Stomach (tissue), 9 donors: Measurements from ENCODE around the gene CLN5. TPM values are rescaled to one million over a fixed set of nuclear protein-coding genes. Genes with fewer than 3 reads are reported as not detected.

Experiments used
- DNase-seq, 2 donors: peaks; one replicate each; pipeline versions ENCODE4 v3.0.0 to v3.0.0-alpha.2; 2013 to 2019
- H3K27ac ChIP-seq, 5 donors: fragments of 200-600 bp in 4 of 5; sonication (generic) in 4 of 5; one replicate each; pipeline ENCODE4 v1.5.1; 2013 to 2019; ENCODE audit warnings: mild to moderate bottlenecking in 1 of 5, moderate library complexity in 1 of 5
- H3K27me3 ChIP-seq, 3 donors: fragments of 200-600 bp; sonication (generic); one replicate each; pipeline ENCODE4 v1.5.1; 2017 to 2019; ENCODE audit warnings: mixed run types in 1 of 3
- H3K36me3 ChIP-seq, 4 donors: fragments of 200-600 bp; sonication (generic); 1 replicate in 3 of 4; 2 replicates in 1 of 4; pipeline ENCODE4 v1.5.1; 2016 to 2019
- H3K4me1 ChIP-seq, 4 donors: fragments of 200-600 bp; sonication (generic); one replicate each; pipeline ENCODE4 v1.5.1; 2016 to 2019
- H3K4me3 ChIP-seq, 4 donors: fragments of 200-600 bp; sonication (generic) in 3 of 4; one replicate each; pipeline ENCODE4 v1.5.1; 2016 to 2019; ENCODE audit warnings: mild to moderate bottlenecking in 1 of 4
- H3K9me3 ChIP-seq, 4 donors: fragments of 200-600 bp; sonication (generic); one replicate each; pipeline ENCODE4 v1.5.1; 2016 to 2019
- CTCF ChIP-seq, 7 experiments: fragments of 450-650 bp in 4 of 7; fragments of 200-600 bp in 3 of 7; sonication (generic) in 3 of 7; IDR thresholded peaks; one replicate each; pipeline ENCODE4 v1.5.1; 2016 to 2019; ENCODE audit warnings: antibody characterized with exemption in 7 of 7, control low read depth in 2 of 7, mild to moderate bottlenecking in 1 of 7
- EP300 ChIP-seq: sonication (generic); formaldehyde crosslinking; IDR thresholded peaks from one replicate; pipeline ENCODE4 v1.6.1; 2017; ENCODE audit warnings: antibody characterized with exemption
- POLR2A ChIP-seq, 4 donors: fragments of 450-650 bp; IDR thresholded peaks; one replicate each; pipeline ENCODE4 v1.6.1; 2016; ENCODE audit warnings: antibody characterized with exemption in 4 of 4, control low read depth in 2 of 4, mild to moderate bottlenecking in 1 of 4, moderate library complexity in 1 of 4
- POLR2AphosphoS5 ChIP-seq, 3 donors: sonication (generic); formaldehyde crosslinking; IDR thresholded peaks; one replicate each; pipeline ENCODE4 v1.6.1; 2016; ENCODE audit warnings: antibody characterized with exemption in 3 of 3
- WGBS, 5 donors: extraction: QIAGEN DNeasy Blood & Tissue Kit in 3 of 5; methylation state at CpG; one replicate each; pipeline versions ENCODE4 v1.1.5 to v1.1.7; 2013 to 2018; 5-methylcytosine and 5-hydroxymethylcytosine counted together
- intact Hi-C: fragments of 100-400 bp; cut with DNase I; formaldehyde crosslinking; loops from one replicate; pipeline ENCODE4 v1.15.1; 2023; ENCODE audit warnings: low total_unique reads
- polyA plus RNA-seq, 3 donors: library from polyadenylated mRNA; stranded (reverse); fragments of 200-250 nt; gene quantifications; one replicate each; pipeline ENCODE4 v1.2.3, GENCODE V29; 2013
- total RNA-seq, 5 donors: library from RNA; depleted of rRNA; stranded (reverse); fragments of >200 nt; gene quantifications; one replicate each; pipeline versions ENCODE4 v1.1.0 to v1.2.3, GENCODE V29; 2014 to 2016
- donor health status: healthy with polysubstance abuse.
- donor health status: Bipolar disorder and iron deficiency.
- donor health status: healthy.

The CLN5 gene
- total and polyA plus RNA-seq, 8 donors: under 0.01 to 84.3 (median 17.6) TPM

DNA sequence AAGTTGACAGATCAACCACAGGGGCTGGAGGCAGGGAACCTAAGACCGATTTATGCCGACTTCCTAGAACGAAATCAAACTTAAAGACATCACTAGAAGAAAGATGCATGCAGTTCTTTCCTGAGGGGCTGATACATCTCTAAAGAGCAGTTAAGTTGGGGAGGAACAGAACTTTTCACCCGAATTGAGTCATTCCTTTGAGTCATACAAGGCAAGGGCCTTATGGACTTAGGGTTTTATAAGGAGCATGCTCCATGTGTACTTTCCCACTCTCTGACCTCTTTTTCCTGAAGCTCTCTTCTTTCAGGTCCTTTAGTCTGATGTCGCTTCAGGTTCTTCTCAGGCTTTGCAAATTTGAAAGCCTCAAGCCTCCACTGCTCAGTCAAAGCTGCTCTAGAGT lies 43.0 kb downstream of the CLN5 start:
- Histone ChIP-seq H3K4me3 (no peak overlapping the region), H3K27me3 (no peaks in the 10 kb centered on the region), H3K27ac (no peak overlapping the region), H3K36me3 (no peaks in the 10 kb centered on the region), H3K4me1 (no peaks in the 10 kb centered on the region), H3K9me3 (no peaks in the 10 kb centered on the region)
- WGBS, 5 donors: 94 to 98% (median 97%) methylated on average over 5 of the region's 5 CpGs
- no peak for DNase-seq
- intact Hi-C loops: no loop called here
- no peak for TF ChIP-seq POLR2A (IDR thresholded peaks at IDR 0.05)
- no peak for TF ChIP-seq EP300
- no peak for TF ChIP-seq POLR2AphosphoS5 (IDR thresholded peaks at IDR 0.05)
- TF ChIP-seq CTCF (IDR thresholded peaks at IDR 0.05): no peak

DNA sequence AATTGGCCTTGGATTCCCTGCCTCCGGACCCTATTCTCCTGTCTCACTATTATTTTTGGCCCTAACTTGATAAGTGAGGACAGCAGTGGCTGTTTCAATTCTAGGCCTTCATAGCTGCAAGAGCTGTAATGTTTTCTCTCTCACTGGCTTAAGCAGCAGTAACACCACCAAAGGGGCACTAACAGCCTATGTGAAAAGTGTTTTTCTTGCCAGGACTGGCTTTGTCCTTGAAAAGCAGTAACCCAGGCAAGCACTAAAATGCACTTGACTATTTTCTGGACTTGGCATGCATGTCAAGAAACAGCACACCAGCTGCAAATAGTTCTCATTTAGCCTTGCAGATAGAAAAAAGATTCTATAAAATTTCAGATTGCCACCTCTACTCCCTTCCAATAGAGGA lies 44.4 kb downstream of the CLN5 start:
- Histone ChIP-seq H3K4me1 (no peaks in the 10 kb centered on the region), H3K9me3 (no peaks in the 10 kb centered on the region), H3K27me3 (no peaks in the 10 kb centered on the region), H3K36me3 (no peaks in the 10 kb centered on the region), H3K4me3 (no peak overlapping the region), H3K27ac (no peak overlapping the region)
- intact Hi-C loops: no loop called here
- DNase-seq: no peak
- WGBS, 5 donors: 83 to 100% (median 87%) methylated on average over 1 of the region's 1 CpG
- TF ChIP-seq EP300 (no peak), POLR2A (IDR thresholded peaks at IDR 0.05) (no peak), CTCF (IDR thresholded peaks at IDR 0.05) (no peak), POLR2AphosphoS5 (IDR thresholded peaks at IDR 0.05) (no peak)

DNA sequence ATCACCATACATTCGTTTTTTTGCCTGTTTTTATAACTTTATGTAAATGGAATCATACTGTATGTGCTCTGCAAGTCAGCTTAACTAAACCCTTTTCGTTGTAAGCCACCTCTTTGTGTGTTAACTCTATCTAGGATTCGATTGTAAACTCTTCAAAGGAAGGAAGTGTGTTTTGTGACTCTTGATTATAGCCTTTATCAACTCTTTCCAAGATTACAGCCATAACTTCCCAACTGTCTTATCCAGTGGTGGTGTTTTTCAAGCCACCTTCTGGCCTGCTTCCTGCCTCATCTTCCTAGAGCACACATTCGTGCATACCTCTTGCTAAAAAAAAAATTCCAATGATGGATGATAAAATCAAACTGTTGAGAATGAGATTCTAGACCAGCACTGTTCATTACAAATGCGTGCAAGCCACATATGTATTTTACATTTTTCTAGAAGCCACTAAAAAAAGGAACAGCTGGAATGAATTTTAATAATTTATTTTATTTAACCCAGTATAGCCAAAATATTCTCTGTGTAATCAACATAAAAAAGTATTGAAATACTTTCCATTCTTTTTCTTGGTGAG lies 47.1 kb downstream of the CLN5 start:
- no peaks in the 10 kb centered on the region for H3K27me3 ChIP-seq
- H3K36me3 ChIP-seq: peaks cover 0 to 6% (median 6%) of the 10 kb centered on the region in 4 donors
- H3K27ac ChIP-seq: no peak overlapping the region
- 37 to 47% (median 43%) methylated on average over 5 of the region's 5 CpGs for WGBS, 5 donors
- intact Hi-C loops: no loop called here
- no peak for TF ChIP-seq POLR2AphosphoS5 (IDR thresholded peaks at IDR 0.05)
- TF ChIP-seq POLR2A (IDR thresholded peaks at IDR 0.05): no peak
- no peak for TF ChIP-seq CTCF (IDR thresholded peaks at IDR 0.05)
- no peak for TF ChIP-seq EP300
- H3K4me3 ChIP-seq: no peak overlapping the region
- H3K9me3 ChIP-seq: no peaks in the 10 kb centered on the region
- no peaks in the 10 kb centered on the region for H3K4me1 ChIP-seq
- DNase-seq: no peak

GRCh38 chr13:77040076-77040475 lies 48.2 kb downstream of the CLN5 start:
- intact Hi-C loops: no loop called here
- Histone ChIP-seq H3K27me3 (no peaks in the 10 kb centered on the region), H3K27ac (no peak overlapping the region), H3K4me3 (no peak overlapping the region), H3K4me1 (no peaks in the 10 kb centered on the region), H3K9me3 (no peaks in the 10 kb centered on the region), H3K36me3 (peaks cover under 1 to 16% (median 16%) of the 10 kb centered on the region in 4 donors)
- TF ChIP-seq EP300 (no peak), CTCF (IDR thresholded peaks at IDR 0.05) (no peak), POLR2AphosphoS5 (IDR thresholded peaks at IDR 0.05) (no peak), POLR2A (IDR thresholded peaks at IDR 0.05) (no peak)
- WGBS, 5 donors: 73 to 87% (median 82%) methylated on average over 7 of the region's 7 CpGs
- no peak for DNase-seq
